Measurements from ENCODE around the gene TENM3.

Gene TENM3

GRCh38 chr4:182746876-182747275 lies 503.7 kb downstream of the TENM3 start:
- peaks cover 69% of the 10 kb centered on the region for H3K36me3 Mint-ChIP-seq (ENCODE audit: low read depth)
- no peak overlapping the region for H3K27ac Mint-ChIP-seq
- no peaks in the 10 kb centered on the region for H3K27me3 Mint-ChIP-seq (ENCODE audit: low read depth, poor library complexity)
- peaks cover 4% of the 10 kb centered on the region for H3K4me1 Mint-ChIP-seq
- H3K4me3 Mint-ChIP-seq: no peak overlapping the region
- H3K9me3 Mint-ChIP-seq: peaks cover 19% of the 10 kb centered on the region
- TF ChIP-seq CTCF (IDR thresholded peaks at IDR 0.05): no peak
- DNase-seq: no peak

- Mint-ChIP-seq H3K9me3 (peaks cover 19% of the 10 kb centered on the region), H3K36me3 (ENCODE audit: low read depth) (peaks cover 66% of the 10 kb centered on the region), H3K4me1 (peaks cover 4% of the 10 kb centered on the region), H3K4me3 (no peak overlapping the region), H3K27ac (peak overlapping the region; percentile 93), H3K27me3 (ENCODE audit: low read depth, poor library complexity) (no peaks in the 10 kb centered on the region)
- TF ChIP-seq CTCF (IDR thresholded peaks at IDR 0.05): no peak
- no peak for DNase-seq
Measured at GRCh38 chr4:182748283-182748682, 505.1 kb downstream of the TENM3 start.

GRCh38 chr4:182748949-182749348 lies 505.7 kb downstream of the TENM3 start:
- Mint-ChIP-seq H3K4me1 (peaks cover 4% of the 10 kb centered on the region), H3K36me3 (ENCODE audit: low read depth) (peaks cover 66% of the 10 kb centered on the region), H3K27ac (no peak overlapping the region), H3K4me3 (no peak overlapping the region), H3K27me3 (ENCODE audit: low read depth, poor library complexity) (no peaks in the 10 kb centered on the region), H3K9me3 (peaks cover 19% of the 10 kb centered on the region)
- DNase-seq: no peak
- TF ChIP-seq CTCF (IDR thresholded peaks at IDR 0.05): no peak

- Mint-ChIP-seq H3K9me3 (peaks cover 17% of the 10 kb centered on the region), H3K27ac (no peak overlapping the region), H3K27me3 (ENCODE audit: low read depth, poor library complexity) (no peaks in the 10 kb centered on the region), H3K4me1 (peaks cover 4% of the 10 kb centered on the region), H3K36me3 (ENCODE audit: low read depth) (peaks cover 66% of the 10 kb centered on the region), H3K4me3 (no peak overlapping the region)
- TF ChIP-seq CTCF (IDR thresholded peaks at IDR 0.05): no peak
- DNase-seq: no peak
Measured at GRCh38 chr4:182749667-182750167, 506.5 kb downstream of the TENM3 start.

GRCh38 chr4:182752158-182752910 lies 509.1 kb downstream of the TENM3 start:
- Mint-ChIP-seq H3K36me3 (ENCODE audit: low read depth) (peaks cover 68% of the 10 kb centered on the region), H3K4me1 (peaks cover 4% of the 10 kb centered on the region), H3K9me3 (peaks cover 8% of the 10 kb centered on the region), H3K27ac (no peak overlapping the region), H3K27me3 (ENCODE audit: low read depth, poor library complexity) (no peaks in the 10 kb centered on the region), H3K4me3 (no peak overlapping the region)
- DNase-seq: no peak
- TF ChIP-seq CTCF (IDR thresholded peaks at IDR 0.05): no peak

GRCh38 chr4:182754895-182755294 lies 511.7 kb downstream of the TENM3 start:
- Mint-ChIP-seq H3K9me3 (peaks cover 9% of the 10 kb centered on the region), H3K4me1 (no peaks in the 10 kb centered on the region), H3K27me3 (ENCODE audit: low read depth, poor library complexity) (no peaks in the 10 kb centered on the region), H3K36me3 (ENCODE audit: low read depth) (peaks cover 84% of the 10 kb centered on the region), H3K27ac (no peak overlapping the region), H3K4me3 (no peak overlapping the region)
- TF ChIP-seq CTCF (IDR thresholded peaks at IDR 0.05): no peak
- no peak for DNase-seq
